ENCODE results near the gene ABCE1. TPM values are rescaled to one million over a fixed set of nuclear protein-coding genes. Genes with fewer than 3 reads are reported as not detected.

The ABCE1 gene
- total RNA-seq, 4 donors from 2014 or later: 50.8 to 105 (median 58.7) TPM

- TF ChIP-seq CTCF (IDR thresholded peaks at IDR 0.05; ENCODE audit: low read depth): no peak
Observed at GRCh38 chr4:145061318-145061920, 36.7 kb upstream of the ABCE1 start.

- TF ChIP-seq CTCF (IDR thresholded peaks at IDR 0.05; ENCODE audit: low read depth): no peak
Observed at GRCh38 chr4:145066063-145066501, 32.0 kb upstream of the ABCE1 start.

DNA sequence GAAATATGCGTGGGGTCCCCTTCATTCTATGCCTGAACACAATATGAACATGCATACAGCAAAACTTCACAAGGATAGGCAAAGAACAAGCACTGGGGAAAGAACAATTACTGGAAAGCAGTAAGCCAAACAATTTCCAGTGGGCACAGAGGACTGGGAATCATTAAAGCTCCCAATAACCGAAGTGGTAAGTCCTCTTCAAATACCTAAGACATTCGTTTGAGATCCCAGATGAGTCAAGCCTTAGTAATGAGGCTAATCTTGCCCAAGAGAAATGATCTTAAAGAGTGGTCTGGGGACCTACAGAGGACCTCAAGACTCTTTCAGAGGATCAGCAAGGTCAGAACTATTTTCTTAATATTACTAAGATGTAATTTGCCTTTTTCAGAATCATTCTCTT, 28.8 kb upstream of the ABCE1 start:
- TF ChIP-seq CTCF (IDR thresholded peaks at IDR 0.05; ENCODE audit: low read depth): no peak

GRCh38 chr4:145071560-145071959, 26.6 kb upstream of the ABCE1 start:
- no peak for TF ChIP-seq CTCF (IDR thresholded peaks at IDR 0.05; ENCODE audit: low read depth)

- TF ChIP-seq CTCF (IDR thresholded peaks at IDR 0.05; ENCODE audit: low read depth): no peak
Observed at GRCh38 chr4:145075742-145076468, 22.2 kb upstream of the ABCE1 start.

DNA sequence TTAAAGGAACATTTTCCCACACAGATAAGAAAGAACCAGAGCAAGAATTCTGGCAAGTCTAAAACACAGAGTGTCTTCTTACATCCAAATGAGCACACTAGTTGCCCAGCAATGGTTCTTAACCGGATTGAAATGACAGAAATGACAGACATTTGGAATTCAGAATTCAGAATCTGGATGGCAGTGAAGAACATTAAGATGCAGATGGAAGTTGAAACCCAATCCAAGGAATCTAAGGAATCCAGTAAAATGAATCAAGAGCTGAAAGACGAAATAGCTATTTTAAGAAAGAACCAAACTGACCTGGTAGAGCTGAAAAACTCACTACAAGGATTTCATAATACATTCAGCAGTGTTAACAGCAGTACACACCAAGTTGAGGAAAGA, 21.6 kb upstream of the ABCE1 start:
- TF ChIP-seq CTCF (IDR thresholded peaks at IDR 0.05; ENCODE audit: low read depth): no peak

DNA sequence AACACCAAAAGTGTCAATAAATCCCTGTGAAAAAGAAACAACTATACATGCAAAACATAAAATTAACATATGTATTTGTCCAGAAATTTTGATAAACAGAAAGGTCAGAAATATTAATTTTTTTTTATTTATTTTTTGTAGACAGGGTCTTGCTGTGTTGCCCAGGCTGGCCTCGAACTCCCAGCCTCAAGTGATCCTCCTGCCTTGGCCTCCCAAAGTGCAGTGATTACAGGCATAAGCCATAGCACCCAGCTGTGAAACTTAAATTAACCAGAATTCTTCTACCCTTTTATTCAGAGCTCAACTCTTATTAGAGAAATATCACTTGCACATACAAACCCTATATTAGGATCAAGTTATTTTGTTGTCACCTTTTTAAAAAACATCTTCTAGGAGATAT, 16.4 kb upstream of the ABCE1 start:
- TF ChIP-seq CTCF (IDR thresholded peaks at IDR 0.05; ENCODE audit: low read depth): no peak

Data from subcutaneous adipose tissue (tissue), 4 donors.